Vagina (tissue), 2 donors: ENCODE measurements around the gene CUL5. TPM values are rescaled to one million over a fixed set of nuclear protein-coding genes. Genes with fewer than 3 reads are reported as not detected.
"Not testable (repeated sequence)": the region's sequence is repeated elsewhere in the genome, so short reads cannot be mapped to it uniquely, and the experiment has no call there.

Source experiments
- DNase-seq, 2 donors: peaks; one replicate each; pipeline ENCODE4 v3.0.0-alpha.2; 2017; ENCODE audit errors: extremely low spot score in 2 of 2
- H3K27ac ChIP-seq: fragments of 200-600 bp; sonication (generic); one replicate; pipeline ENCODE4 v1.5.1; 2019
- H3K27me3 ChIP-seq: fragments of 200-600 bp; sonication (generic); one replicate; pipeline ENCODE4 v1.5.1; 2019
- H3K36me3 ChIP-seq, 2 donors: fragments of 200-600 bp; sonication (generic); one replicate each; pipeline ENCODE4 v1.5.1; 2017 to 2019
- H3K4me1 ChIP-seq: fragments of 200-600 bp; sonication (generic); one replicate; pipeline ENCODE4 v1.5.1; 2019
- H3K4me3 ChIP-seq, 2 donors: fragments of 200-600 bp; sonication (generic); 1 replicate in 1 of 2; 2 replicates in 1 of 2; pipeline ENCODE4 v1.5.1; 2016 to 2019
- H3K9me3 ChIP-seq: fragments of 200-600 bp; sonication (generic); one replicate; pipeline ENCODE4 v1.5.1; 2019
- CTCF ChIP-seq, 3 experiments: fragments of 450-650 bp in 2 of 3; fragments of 200-600 bp in 1 of 3; sonication (generic) in 1 of 3; IDR thresholded peaks; one replicate each; pipeline ENCODE4 v1.5.1; 2017 to 2019; ENCODE audit warnings: antibody characterized with exemption in 3 of 3, mild to moderate bottlenecking in 2 of 3, moderate library complexity in 2 of 3
- POLR2A ChIP-seq, 2 donors: fragments of 450-650 bp; IDR thresholded peaks; one replicate each; pipeline ENCODE4 v1.6.1; 2017; ENCODE audit warnings: antibody characterized with exemption in 2 of 2, mild to moderate bottlenecking in 2 of 2, moderate library complexity in 2 of 2
- POLR2AphosphoS5 ChIP-seq, 2 donors: sonication (generic); formaldehyde crosslinking; IDR thresholded peaks; one replicate each; pipeline ENCODE4 v1.9.0; 2017; ENCODE audit warnings: antibody characterized with exemption in 2 of 2, mild to moderate bottlenecking in 2 of 2, low read depth in 1 of 2; ENCODE audit not compliant: insufficient read depth in 1 of 2
- intact Hi-C: fragments of 100-400 bp; cut with DNase I; formaldehyde crosslinking; loops from one replicate; pipeline ENCODE4 v1.15.1; 2023
- total RNA-seq: library from RNA; depleted of rRNA; stranded (reverse); fragments of >200 nt; gene quantifications from one replicate; pipeline ENCODE4 v1.2.3, GENCODE V29; 2016

Gene CUL5
- total RNA-seq, 1 donor from 2014 or later: 31.2 TPM

- H3K9me3 ChIP-seq: no peaks in the 10 kb centered on the region
- no peak for DNase-seq
- H3K4me3 ChIP-seq: no peak overlapping the region
- no peaks in the 10 kb centered on the region for H3K36me3 ChIP-seq
- H3K27me3 ChIP-seq: no peaks in the 10 kb centered on the region
- TF ChIP-seq POLR2AphosphoS5 (IDR thresholded peaks at IDR 0.05; ENCODE audit: insufficient read depth in 1 of 2, low read depth in 1 of 2): no peak
- no peak for TF ChIP-seq CTCF (IDR thresholded peaks at IDR 0.05)
- TF ChIP-seq POLR2A (IDR thresholded peaks at IDR 0.05): no peak
- no peak overlapping the region for H3K27ac ChIP-seq
- peaks cover 10% of the 10 kb centered on the region for H3K4me1 ChIP-seq
- intact Hi-C loops: no loop called here
Observed at GRCh38 chr11:108111126-108111525, 102.4 kb downstream of the CUL5 start.

GRCh38 chr11:108112057-108112456 is 103.4 kb downstream of the CUL5 start:
- no peak overlapping the region for H3K27ac ChIP-seq
- DNase-seq: no peak
- H3K4me3 ChIP-seq: no peak overlapping the region
- H3K9me3 ChIP-seq: no peaks in the 10 kb centered on the region
- H3K4me1 ChIP-seq: peaks cover 13% of the 10 kb centered on the region
- TF ChIP-seq CTCF (IDR thresholded peaks at IDR 0.05): no peak
- TF ChIP-seq POLR2A (IDR thresholded peaks at IDR 0.05): no peak
- TF ChIP-seq POLR2AphosphoS5 (IDR thresholded peaks at IDR 0.05; ENCODE audit: insufficient read depth in 1 of 2, low read depth in 1 of 2): no peak
- intact Hi-C loops: no loop called here
- no peaks in the 10 kb centered on the region for H3K27me3 ChIP-seq
- no peaks in the 10 kb centered on the region for H3K36me3 ChIP-seq

- Histone ChIP-seq H3K9me3 (no peaks in the 10 kb centered on the region), H3K27ac (peak overlapping the region; percentile 72), H3K36me3 (no peaks in the 10 kb centered on the region), H3K27me3 (no peaks in the 10 kb centered on the region), H3K4me3 (no peak overlapping the region), H3K4me1 (peaks cover 13% of the 10 kb centered on the region)
- peak in 1 of 2 donors; percentile 93 for DNase-seq
- intact Hi-C loops: no loop called here
- peak; percentile 28 to 61 for TF ChIP-seq POLR2AphosphoS5 (IDR thresholded peaks at IDR 0.05; ENCODE audit: insufficient read depth in 1 of 2, low read depth in 1 of 2)
- TF ChIP-seq POLR2A (IDR thresholded peaks at IDR 0.05): no peak
Observed at GRCh38 chr11:108115500-108116140, 106.9 kb downstream of the CUL5 start.

- no peaks in the 10 kb centered on the region for H3K36me3 ChIP-seq
- TF ChIP-seq CTCF (IDR thresholded peaks at IDR 0.05) (peak in 2 of 3 experiments; percentile 12 to 22), POLR2A (IDR thresholded peaks at IDR 0.05) (no peak)
- H3K27ac ChIP-seq: no peak overlapping the region
- no peak for DNase-seq
- H3K4me3 ChIP-seq: no peak overlapping the region
- no peaks in the 10 kb centered on the region for H3K27me3 ChIP-seq
- intact Hi-C loops: no loop called here
- H3K9me3 ChIP-seq: no peaks in the 10 kb centered on the region
- peaks cover 25% of the 10 kb centered on the region for H3K4me1 ChIP-seq
Observed at GRCh38 chr11:108117746-108118371, 109.2 kb downstream of the CUL5 start.

GRCh38 chr11:108120936-108121273 is 112.2 kb downstream of the CUL5 start:
- H3K4me3 ChIP-seq: peak overlapping the region; percentile 67 to 76
- H3K27me3 ChIP-seq, DNase-seq, intact Hi-C loops, H3K9me3 ChIP-seq, H3K36me3 ChIP-seq: not testable (repeated sequence)
- H3K4me1 ChIP-seq: peaks cover 42% of the 10 kb centered on the region
- peak overlapping the region; percentile 87 for H3K27ac ChIP-seq
